ENCODE data around the gene ST3GAL3.
A peak's percentile ranks its signal among the peaks of the same experiment; 100 is the strongest.

ST3GAL3 gene

GRCh38 chr1:43835082-43836021 is 128.0 kb downstream of the ST3GAL3 start:
- POLR2A ChIA-PET = interaction anchor here (1.4 kb wide), 1 partner anchor 23 kb away, joined by 5 read pairs; no protein-coding TSS in a partner anchor
- CTCF ChIA-PET = interaction anchor here (1.6 kb wide), 1 partner anchor 100 kb away, joined by 9 read pairs; no protein-coding TSS in a partner anchor
- Histone ChIP-seq H3K4me3 (ENCODE audit: low read depth, low read length) (no peak overlapping the region), H3K27ac (ENCODE audit: extremely low read depth, low read depth, low read length) (no peak overlapping the region; the same call in 1 of the 2 replicates), H3K4me1 (ENCODE audit: control insufficient read depth, insufficient read depth, low read length) (peaks cover 27% of the 10 kb centered on the region), H3K36me3 (ENCODE audit: control insufficient read depth in 2 of 2, insufficient read depth in 1 of 2, low read length in 2 of 2) (peaks cover 0 to 10% of the 10 kb centered on the region in 2 experiments; a peak in 1 of 3 replicates), H3K9me3 (ENCODE audit: control insufficient read depth, insufficient read depth, low read depth, low read length) (no peaks in the 10 kb centered on the region)
- TF ChIP-seq GLIS2 (tag by site-specific recombination; IDR thresholded peaks at IDR 0.05) (0 out of 2 replicates have a peak, but pooled peaks have one; percentile 44), ZNF843 (tag by site-specific recombination; IDR thresholded peaks at IDR 0.05) (no peak), REPIN1 (tag by site-specific recombination; IDR thresholded peaks at IDR 0.05; ENCODE audit: low read depth) (no peak), ZBTB8A (tag by site-specific recombination; IDR thresholded peaks at IDR 0.05) (peak; percentile 22; the same call in 1 of the 2 replicates), ZSCAN23 (tag by site-specific recombination; IDR thresholded peaks at IDR 0.05) (no peak), ZBTB49 (tag by site-specific recombination; IDR thresholded peaks at IDR 0.05; ENCODE audit: low read depth) (no peak), SALL2 (tag by site-specific recombination; IDR thresholded peaks at IDR 0.05; ENCODE audit: borderline replicate concordance) (no peak), GLIS1 (tag by site-specific recombination; IDR thresholded peaks at IDR 0.05) (peak; percentile 28), ZIC2 (tag by site-specific recombination; IDR thresholded peaks at IDR 0.05) (peak; percentile 53; the same call in 1 of the 2 replicates), ZBTB17 (tag by site-specific recombination; IDR thresholded peaks at IDR 0.05) (no peak), MZF1 (tag by site-specific recombination; IDR thresholded peaks at IDR 0.05; ENCODE audit: borderline replicate concordance) (peak; percentile 95), YY1 (tag by site-specific recombination; IDR thresholded peaks at IDR 0.05) (no peak), FEZF1 (tag by site-specific recombination; IDR thresholded peaks at IDR 0.05) (no peak), SP7 (tag by site-specific recombination; IDR thresholded peaks at IDR 0.05) (peak; percentile 32; the same call in 1 of the 2 replicates), ZNF366 (tag by site-specific recombination; conservative IDR thresholded peaks at IDR 0.05) (no peak), ZNF596 (tag by site-specific recombination; IDR thresholded peaks at IDR 0.05) (peak; percentile 12; the same call in 1 of the 2 replicates), ZNF629 (tag by site-specific recombination; IDR thresholded peaks at IDR 0.05) (0 out of 2 replicates have a peak, but pooled peaks have one; percentile 16), PRDM10 (tag by site-specific recombination; IDR thresholded peaks at IDR 0.05) (peak; percentile 57), ZBTB7A (tag by site-specific recombination; IDR thresholded peaks at IDR 0.05; ENCODE audit: low read depth) (no peak), ZNF133 (tag by site-specific recombination; IDR thresholded peaks at IDR 0.05) (no peak), PATZ1 (tag by site-specific recombination; IDR thresholded peaks at IDR 0.05) (peak; percentile 46; the same call in 1 of the 2 replicates)
